H9 (cell line): ENCODE results near the gene PRKRA. TPM values are rescaled to one million over a fixed set of nuclear protein-coding genes. Genes with fewer than 3 reads are reported as not detected.

ENCODE experiments used
- DNase-seq: peaks from one replicate; pipeline ENCODE4 v3.0.0-alpha.2; 2017
- H2AFZ ChIP-seq: one replicate; pipeline ENCODE4 v1.6.1; 2013; ENCODE audit warnings: mild to moderate bottlenecking, low read length, control low read depth, moderate library complexity
- H2AK5ac ChIP-seq: 2 replicates; pipeline ENCODE4 v1.6.1; 2013; ENCODE audit warnings: low read length, control low read depth, mixed read lengths; ENCODE audit not compliant: insufficient read length
- H2BK120ac ChIP-seq: one replicate; pipeline ENCODE4 v1.6.1; 2013; ENCODE audit warnings: low read depth, mild to moderate bottlenecking, low read length, control low read depth, inconsistent platforms; ENCODE audit not compliant: poor library complexity, severe bottlenecking
- H2BK12ac ChIP-seq: 2 replicates; pipeline ENCODE4 v1.6.1; 2013; ENCODE audit warnings: low read length, control low read depth, mixed read lengths, low read depth; ENCODE audit not compliant: insufficient read length
- H2BK15ac ChIP-seq: 2 replicates; pipeline ENCODE4 v1.6.1; 2013; ENCODE audit warnings: low read depth, low read length, control low read depth
- H2BK20ac ChIP-seq: one replicate; pipeline ENCODE4 v1.6.1; 2013; ENCODE audit warnings: low read depth, mild to moderate bottlenecking, low read length, control low read depth, inconsistent platforms; ENCODE audit not compliant: poor library complexity, severe bottlenecking
- H2BK5ac ChIP-seq: 2 replicates; pipeline ENCODE4 v1.6.1; 2013; ENCODE audit warnings: low read length, control low read depth, mixed read lengths; ENCODE audit not compliant: insufficient read length
- H3K14ac ChIP-seq: 2 replicates; pipeline ENCODE4 v1.6.1; 2013; ENCODE audit warnings: low read length, control low read depth; ENCODE audit not compliant: insufficient read depth
- H3K18ac ChIP-seq: 2 replicates; pipeline ENCODE4 v1.6.1; 2013; ENCODE audit warnings: low read depth, mild to moderate bottlenecking, mixed read lengths, low read length, control low read depth; ENCODE audit not compliant: insufficient read length
- H3K23ac ChIP-seq: 2 replicates; pipeline ENCODE4 v1.6.1; 2013; ENCODE audit warnings: low read length, control low read depth, mixed read lengths, low read depth; ENCODE audit not compliant: insufficient read length
- H3K23me2 ChIP-seq: 2 replicates; pipeline ENCODE4 v1.6.1; 2013; ENCODE audit warnings: low read depth, mild to moderate bottlenecking, mixed read lengths, low read length, control low read depth; ENCODE audit not compliant: insufficient read length, poor library complexity, severe bottlenecking
- H3K27ac ChIP-seq: 2 replicates; pipeline ENCODE4 v1.5.1; 2013; ENCODE audit warnings: low read length, control low read depth, mixed read lengths, low read depth; ENCODE audit not compliant: insufficient read length
- H3K27me3 ChIP-seq: 2 replicates; pipeline ENCODE4 v1.6.1; 2013; ENCODE audit warnings: low read length, control low read depth, inconsistent platforms; ENCODE audit not compliant: insufficient read depth
- H3K4ac ChIP-seq: 2 replicates; pipeline ENCODE4 v1.6.1; 2013; ENCODE audit warnings: low read depth, mild to moderate bottlenecking, control low read depth, inconsistent platforms, low read length, moderate library complexity
- H3K4me1 ChIP-seq: 2 replicates; pipeline ENCODE4 v1.6.1; 2013; ENCODE audit warnings: low read length, control low read depth, inconsistent platforms; ENCODE audit not compliant: insufficient read depth
- H3K4me2 ChIP-seq: 2 replicates; pipeline ENCODE4 v1.6.1; 2013; ENCODE audit warnings: low read length, control low read depth, mixed read lengths; ENCODE audit not compliant: insufficient read length, insufficient read depth
- H3K56ac ChIP-seq: 2 replicates; pipeline ENCODE4 v1.6.1; 2013; ENCODE audit warnings: low read depth, mild to moderate bottlenecking, mixed read lengths, low read length, control low read depth; ENCODE audit not compliant: insufficient read length
- H3K79me1 ChIP-seq: 2 replicates; pipeline ENCODE4 v1.6.1; 2013; ENCODE audit warnings: low read depth, mild to moderate bottlenecking, moderate library complexity, low read length, control low read depth, inconsistent platforms; ENCODE audit not compliant: insufficient read depth, poor library complexity, severe bottlenecking
- H3K79me2 ChIP-seq: 2 replicates; pipeline ENCODE4 v1.6.1; 2013; ENCODE audit warnings: low read length, control low read depth, inconsistent platforms; ENCODE audit not compliant: insufficient read depth
- H3K9ac ChIP-seq: 2 replicates; pipeline ENCODE4 v1.6.1; 2013; ENCODE audit warnings: low read length, control low read depth, mixed read lengths; ENCODE audit not compliant: insufficient read length; ENCODE audit errors: extremely low read depth
- H3K9me3 ChIP-seq: one replicate; pipeline ENCODE4 v1.6.1; 2013; ENCODE audit warnings: low read depth, low read length, inconsistent platforms; ENCODE audit not compliant: control insufficient read depth
- H3T11ph ChIP-seq: one replicate; pipeline ENCODE4 v1.6.1; 2013; ENCODE audit warnings: mild to moderate bottlenecking, low read length, control low read depth, inconsistent platforms
- H4K20me1 ChIP-seq: one replicate; pipeline ENCODE4 v1.6.1; 2013; ENCODE audit not compliant: control insufficient read depth, insufficient read length, insufficient read depth
- H4K5ac ChIP-seq: 2 replicates; pipeline ENCODE4 v1.6.1; 2013; ENCODE audit warnings: low read depth, mild to moderate bottlenecking, mixed read lengths, low read length, control low read depth; ENCODE audit not compliant: insufficient read length
- H4K8ac ChIP-seq: replicated peaks from 2 replicates; pipeline ENCODE4 v1.6.1; 2013; ENCODE audit warnings: low read length, control low read depth, mixed read lengths, low read depth; ENCODE audit not compliant: insufficient read length
- H4K91ac ChIP-seq: 2 replicates; pipeline ENCODE4 v1.6.1; 2013; ENCODE audit warnings: low read depth, mild to moderate bottlenecking, moderate library complexity, mixed read lengths, low read length, control low read depth; ENCODE audit not compliant: insufficient read length
- H3K27ac Mint-ChIP-seq, 3 experiments: 2 replicates in 2 of 3; 3 replicates in 1 of 3; pipeline ENCODE4 v1.8.0; 2020 to 2021; ENCODE audit warnings: mixed read lengths in 3 of 3, mild to moderate bottlenecking in 1 of 3, moderate library complexity in 1 of 3
- H3K27me3 Mint-ChIP-seq: 2 replicates; pipeline ENCODE4 v1.8.0; 2021; ENCODE audit warnings: low read depth, mild to moderate bottlenecking, moderate library complexity, mixed read lengths
- H3K36me3 Mint-ChIP-seq, 3 experiments: 2 replicates in 2 of 3; 3 replicates in 1 of 3; pipeline ENCODE4 v1.8.0; 2020 to 2021; ENCODE audit warnings: low read depth in 3 of 3, mixed read lengths in 3 of 3; ENCODE audit not compliant: insufficient read depth in 1 of 3
- H3K4me1 Mint-ChIP-seq, 2 experiments: 2 replicates each; pipeline ENCODE4 v1.8.0; 2020; ENCODE audit warnings: mixed read lengths in 2 of 2
- H3K4me3 Mint-ChIP-seq, 2 experiments: 2 replicates in 1 of 2; 3 replicates in 1 of 2; pipeline ENCODE4 v1.8.0; 2020 to 2021; ENCODE audit warnings: mild to moderate bottlenecking in 2 of 2, mixed read lengths in 2 of 2, moderate library complexity in 1 of 2
- H3K9me3 Mint-ChIP-seq, 2 experiments: 2 replicates in 1 of 2; 3 replicates in 1 of 2; pipeline ENCODE4 v1.8.0; 2020; ENCODE audit warnings: mild to moderate bottlenecking in 2 of 2, mixed read lengths in 2 of 2, moderate library complexity in 1 of 2
- CTCF ChIP-seq: fragments of 200-600 bp; sonication (generic); conservative IDR thresholded peaks from 3 replicates; pipeline ENCODE4 v1.8.0; 2021; ENCODE audit warnings: antibody characterized with exemption, mild to moderate bottlenecking
- WGBS: extraction: QIAGEN DNeasy Blood & Tissue Kit; methylation state at CpG from one replicate; pipeline ENCODE4 v1.1.7; 2013; ENCODE audit warnings: missing lambda C conversion rate, low lambda C conversion rate, mixed read lengths; ENCODE audit not compliant: insufficient read length; ENCODE audit errors: extremely low coverage; 5-methylcytosine and 5-hydroxymethylcytosine counted together
- total RNA-seq: library from RNA; stranded (reverse); gene quantifications from 2 replicates; pipeline ENCODE4 v1.2.1, GENCODE V29; 2021

Gene PRKRA
- total RNA-seq, 1 experiment from 2014 or later, result 61.5 TPM

- no peak overlapping the region for H3K56ac ChIP-seq
- H4K91ac ChIP-seq, result no peak overlapping the region
- Mint-ChIP-seq H3K27ac (no peak overlapping the region; a peak in 1 of 7 replicates), H3K4me3 (no peak overlapping the region), H3K27me3 (no peaks in the 10 kb centered on the region), H3K36me3 (no peaks in the 10 kb centered on the region), H3K4me1 (peaks cover 10 to 14% of the 10 kb centered on the region in 2 experiments), H3K9me3 (no peaks in the 10 kb centered on the region)
- no peaks in the 10 kb centered on the region for H3K79me2 ChIP-seq
- no peak overlapping the region for H4K8ac ChIP-seq
- no peak for DNase-seq
- no peak overlapping the region for H2BK15ac ChIP-seq
- peaks cover 3% of the 10 kb centered on the region for H3K23me2 ChIP-seq
- H2BK5ac ChIP-seq, result no peak overlapping the region
- H2AFZ ChIP-seq, result no peak overlapping the region
- no peak overlapping the region for H2BK12ac ChIP-seq
- no peak overlapping the region for H2AK5ac ChIP-seq
- H4K20me1 ChIP-seq, result no peaks in the 10 kb centered on the region
- H2BK20ac ChIP-seq, result no peak overlapping the region
- H3K4me2 ChIP-seq, result no peak overlapping the region
- H3K18ac ChIP-seq, result no peak overlapping the region
- no peak overlapping the region for H4K5ac ChIP-seq
- H3K9me3 ChIP-seq, result no peaks in the 10 kb centered on the region
- H3K27me3 ChIP-seq, result no peaks in the 10 kb centered on the region
- H3T11ph ChIP-seq, result no peak overlapping the region
- no CpG with 5 or more reads among the region's 3 CpGs for WGBS
- H3K14ac ChIP-seq, result no peak overlapping the region
- H2BK120ac ChIP-seq, result no peak overlapping the region
- TF ChIP-seq CTCF, result no peak
- no peak overlapping the region for H3K23ac ChIP-seq
- no peaks in the 10 kb centered on the region for H3K79me1 ChIP-seq
- H3K4me1 ChIP-seq, result no peaks in the 10 kb centered on the region
- H3K9ac ChIP-seq, result no peak overlapping the region
- no peak overlapping the region for H3K27ac ChIP-seq
- no peak overlapping the region for H3K4ac ChIP-seq
Measured at GRCh38 chr2:178417916-178418315, 33.1 kb downstream of the PRKRA start.
